Measurements from ENCODE around the gene BMP7. TPM values are rescaled to one million over a fixed set of nuclear protein-coding genes. Genes with fewer than 3 reads are reported as not detected.

BMP7 gene
- total RNA-seq, 2 experiments from 2014 or later: not detected

GRCh38 chr20:57139342-57140093, 126.9 kb downstream of the BMP7 start:
- ChIA-PET POLR2A (no interaction called here), CTCF (no interaction called here)

- CTCF ChIA-PET: no interaction called here
- POLR2A ChIA-PET: no interaction called here
These were observed 128.0 kb downstream of the BMP7 start for GRCh38 chr20:57138198-57138995.

- CTCF ChIA-PET: no interaction called here
These were observed 128.8 kb downstream of the BMP7 start for GRCh38 chr20:57137676-57138075.

GRCh38 chr20:57136734-57137133, 129.7 kb downstream of the BMP7 start:
- POLR2A ChIA-PET: no interaction called here
- CTCF ChIA-PET: no interaction called here

More at GRCh38 chr20:57137676-57138075, 128.8 kb downstream of the BMP7 start:
- POLR2A ChIA-PET: no interaction called here

GRCh38 chr20:57135875-57136274, 130.6 kb downstream of the BMP7 start:
- POLR2A ChIA-PET: no interaction called here
- CTCF ChIA-PET: no interaction called here

GRCh38 chr20:57134804-57135203, 131.6 kb downstream of the BMP7 start:
- CTCF ChIA-PET: no interaction called here
- POLR2A ChIA-PET: no interaction called here

- ChIA-PET CTCF (interaction anchor here (0.6 kb wide), 1 partner anchor 19 kb away, joined by 3 read pairs; no protein-coding TSS in a partner anchor), POLR2A (no interaction called here)
These were observed 132.4 kb downstream of the BMP7 start for GRCh38 chr20:57133926-57134650.

- ChIA-PET POLR2A (no interaction called here), CTCF (no interaction called here)
These were observed 134.6 kb downstream of the BMP7 start for GRCh38 chr20:57131601-57132391.

- ChIA-PET POLR2A (no interaction called here), CTCF (no interaction called here)
These were observed 135.4 kb downstream of the BMP7 start for GRCh38 chr20:57131077-57131476.

- ChIA-PET POLR2A (no interaction called here), CTCF (no interaction called here)
These were observed 136.2 kb downstream of the BMP7 start for GRCh38 chr20:57130160-57130772.

- POLR2A ChIA-PET: interaction anchor here (0.6 kb wide), 1 partner anchor 50 kb away, joined by 3 read pairs; no protein-coding TSS in a partner anchor
- CTCF ChIA-PET: no interaction called here
These were observed 137.1 kb downstream of the BMP7 start for GRCh38 chr20:57129303-57129702.

- CTCF ChIA-PET: no interaction called here
- POLR2A ChIA-PET: no interaction called here
These were observed 138.2 kb downstream of the BMP7 start for GRCh38 chr20:57128044-57128757.

GRCh38 chr20:57126481-57127092, 139.9 kb downstream of the BMP7 start:
- ChIA-PET POLR2A (no interaction called here), CTCF (no interaction called here)

- ChIA-PET POLR2A (no interaction called here), CTCF (no interaction called here)
These were observed 141.5 kb downstream of the BMP7 start for GRCh38 chr20:57124800-57125517.

- ChIA-PET CTCF (no interaction called here), POLR2A (no interaction called here)
These were observed 142.1 kb downstream of the BMP7 start for GRCh38 chr20:57124366-57124765.

GRCh38 chr20:57123504-57123903, 142.9 kb downstream of the BMP7 start:
- CTCF ChIA-PET: no interaction called here
- POLR2A ChIA-PET: no interaction called here

GRCh38 chr20:57122536-57123489, 143.6 kb downstream of the BMP7 start:
- POLR2A ChIA-PET: no interaction called here
- CTCF ChIA-PET: no interaction called here
